ENCODE data around the gene FERMT1. TPM values are rescaled to one million over a fixed set of nuclear protein-coding genes. Genes with fewer than 3 reads are reported as not detected.

Gene FERMT1
- total RNA-seq, 2 donors from 2014 or later, result 0.16 TPM; not detected in 1

DNA sequence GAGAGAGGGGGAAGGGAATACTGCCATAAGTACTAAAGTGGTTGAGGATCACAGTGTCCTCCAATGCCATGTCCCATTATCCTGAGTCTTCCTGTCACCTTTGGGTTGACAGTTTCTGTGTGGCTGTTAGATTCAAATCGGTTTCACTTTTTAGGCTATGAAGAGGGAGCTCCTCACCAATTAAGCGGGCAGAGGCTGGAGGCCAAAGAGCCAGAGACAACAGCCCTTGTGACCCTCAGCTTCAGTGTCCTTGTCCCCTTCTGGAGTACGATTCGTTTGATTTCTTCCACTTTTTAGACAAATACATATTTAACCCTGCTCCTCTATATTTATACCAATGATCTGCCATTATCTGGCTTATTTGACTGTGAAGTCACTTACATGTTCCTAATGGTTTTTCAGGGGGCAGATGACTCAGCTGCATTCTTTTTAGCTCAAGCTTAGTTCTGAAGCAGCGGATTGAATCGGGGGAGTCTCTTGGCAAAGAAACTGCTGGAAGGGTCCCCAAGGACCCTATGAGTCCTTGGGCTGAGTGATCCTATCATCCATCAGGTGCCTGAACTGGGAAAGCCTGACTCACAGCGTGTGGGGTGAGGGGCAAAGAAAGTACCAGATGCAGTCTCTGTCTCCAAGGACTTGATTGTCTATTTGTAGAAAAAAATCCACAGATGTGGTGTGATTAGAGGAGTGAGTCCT, 18.2 kb downstream of the FERMT1 start:
- H3K4me3 Mint-ChIP-seq, result no peak overlapping the region
- peaks cover 21% of the 10 kb centered on the region for H3K27me3 Mint-ChIP-seq
- no peaks in the 10 kb centered on the region for H3K4me1 Mint-ChIP-seq
- ATAC-seq, result no peak
- no peaks in the 10 kb centered on the region for H3K36me3 Mint-ChIP-seq (ENCODE audit: low read depth)
- no peaks in the 10 kb centered on the region for H3K9me3 ChIP-seq (ENCODE audit: control insufficient read depth, low read length, poor library complexity, severe bottlenecking)
- no peak overlapping the region for H3K27ac Mint-ChIP-seq
- DNase-seq, result no peak

DNA sequence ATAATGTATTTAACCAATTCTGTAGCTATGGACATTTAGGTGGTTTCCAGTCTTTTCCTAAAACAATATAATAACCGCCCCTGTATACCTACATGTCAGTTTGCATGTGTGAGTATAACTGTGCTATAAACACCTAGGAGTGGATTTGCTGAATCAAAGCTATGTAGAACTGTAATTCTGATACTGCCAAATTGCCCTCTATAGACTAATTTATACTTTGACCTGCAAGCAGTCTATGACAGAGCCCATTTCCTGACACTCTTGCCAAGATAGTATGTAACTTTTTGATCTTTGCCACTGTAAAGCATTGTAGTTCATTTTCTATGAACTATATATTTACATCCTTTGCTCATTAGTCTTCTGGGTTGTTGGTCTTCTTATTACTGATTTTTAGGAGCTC, 19.5 kb downstream of the FERMT1 start:
- H3K4me3 Mint-ChIP-seq, result no peak overlapping the region
- no peak overlapping the region for H3K27ac Mint-ChIP-seq
- peaks cover 21% of the 10 kb centered on the region for H3K27me3 Mint-ChIP-seq
- no peak for ATAC-seq
- DNase-seq, result no peak
- H3K4me1 Mint-ChIP-seq, result no peaks in the 10 kb centered on the region
- H3K36me3 Mint-ChIP-seq (ENCODE audit: low read depth), result no peaks in the 10 kb centered on the region
- no peaks in the 10 kb centered on the region for H3K9me3 ChIP-seq (ENCODE audit: control insufficient read depth, low read length, poor library complexity, severe bottlenecking)

DNA sequence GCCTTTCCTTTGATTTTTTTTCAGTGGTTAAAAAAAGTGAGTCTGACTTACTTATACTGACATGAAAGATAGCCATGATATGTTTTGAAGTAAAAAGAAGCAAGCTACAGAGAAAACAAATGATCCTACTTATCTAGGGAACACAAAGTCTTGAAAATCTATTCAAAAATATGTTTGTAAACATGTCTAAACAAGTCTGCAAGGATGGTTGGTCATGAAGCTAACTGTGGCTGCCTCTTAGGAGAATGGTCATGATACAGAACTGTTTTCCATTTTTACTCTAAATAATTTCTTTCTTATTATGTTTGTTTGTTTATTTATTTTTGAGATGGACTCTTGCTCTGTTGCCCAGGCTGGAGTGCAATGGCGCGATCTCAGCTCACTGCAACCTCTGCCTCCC, 21.5 kb downstream of the FERMT1 start:
- DNase-seq (no peak), ATAC-seq (no peak)
- Mint-ChIP-seq H3K27ac (no peak overlapping the region), H3K4me1 (no peaks in the 10 kb centered on the region), H3K4me3 (no peak overlapping the region), H3K36me3 (ENCODE audit: low read depth) (no peaks in the 10 kb centered on the region), H3K27me3 (peaks cover 19% of the 10 kb centered on the region)
- H3K9me3 ChIP-seq (ENCODE audit: control insufficient read depth, low read length, poor library complexity, severe bottlenecking), result no peaks in the 10 kb centered on the region

DNA sequence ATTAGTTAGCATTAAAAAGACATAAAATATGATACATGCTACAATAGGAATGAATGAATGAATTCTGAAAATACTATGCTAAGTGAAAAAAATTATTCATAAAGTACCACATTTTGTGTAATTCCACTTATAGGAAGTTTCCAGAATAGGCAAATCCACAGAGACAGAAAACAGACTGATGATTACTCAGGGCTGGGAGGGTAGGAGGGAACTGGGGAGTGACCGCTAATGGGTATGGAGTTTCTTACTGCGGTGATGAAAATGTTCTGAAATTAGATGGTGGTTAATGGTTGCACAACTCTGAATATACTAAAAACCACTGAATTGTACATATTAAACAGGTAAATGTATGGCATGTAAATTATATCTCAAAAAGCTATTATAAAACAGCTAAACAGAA, 22.6 kb downstream of the FERMT1 start:
- Mint-ChIP-seq H3K27me3 (peaks cover 19% of the 10 kb centered on the region), H3K4me1 (no peaks in the 10 kb centered on the region), H3K4me3 (no peak overlapping the region), H3K27ac (no peak overlapping the region), H3K36me3 (ENCODE audit: low read depth) (no peaks in the 10 kb centered on the region)
- ATAC-seq (no peak), DNase-seq (no peak)
- H3K9me3 ChIP-seq (ENCODE audit: control insufficient read depth, low read length, poor library complexity, severe bottlenecking), result no peaks in the 10 kb centered on the region

DNA sequence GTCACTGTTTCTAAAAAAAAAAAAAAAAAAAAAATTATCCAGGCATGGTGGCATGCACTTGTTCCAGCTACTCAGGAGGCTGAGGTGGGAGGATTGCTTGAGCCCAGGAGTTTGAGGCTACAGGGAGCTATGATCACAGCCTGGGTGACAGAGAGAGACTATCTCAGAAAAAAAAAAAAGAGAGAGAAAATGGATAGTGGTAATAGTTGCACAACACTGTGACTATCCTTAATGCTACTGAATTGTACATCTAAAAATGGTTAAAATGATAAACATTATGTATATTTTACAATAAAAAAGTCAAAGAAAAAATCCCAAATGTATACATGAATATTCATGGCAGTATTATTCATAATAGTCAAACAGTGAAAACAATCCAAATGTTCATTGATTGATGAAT, 23.0 kb downstream of the FERMT1 start:
- DNase-seq (no peak), ATAC-seq (no peak)
- no peaks in the 10 kb centered on the region for H3K9me3 ChIP-seq (ENCODE audit: control insufficient read depth, low read length, poor library complexity, severe bottlenecking)
- Mint-ChIP-seq H3K4me3 (no peak overlapping the region), H3K27ac (no peak overlapping the region), H3K4me1 (no peaks in the 10 kb centered on the region), H3K36me3 (ENCODE audit: low read depth) (no peaks in the 10 kb centered on the region), H3K27me3 (peaks cover 18% of the 10 kb centered on the region)

DNA sequence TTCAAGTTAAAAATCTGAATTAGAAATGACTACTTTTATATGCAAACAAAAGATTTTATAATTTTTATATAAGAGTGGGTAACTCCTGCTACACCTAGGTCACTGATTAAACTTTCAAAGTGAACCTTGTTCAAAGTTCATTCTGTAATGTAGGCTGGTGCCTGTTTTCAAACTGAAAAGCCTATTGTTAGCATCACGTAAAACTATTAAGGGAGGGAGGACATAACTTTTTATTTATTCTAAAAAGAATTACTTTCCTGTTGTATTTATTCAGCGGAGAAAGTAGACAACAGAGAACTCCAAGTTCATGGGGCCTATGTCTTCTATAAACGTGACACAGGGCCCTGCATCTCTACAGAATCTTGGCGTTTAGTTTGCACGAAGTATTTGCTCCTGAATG, 27.4 kb downstream of the FERMT1 start:
- Mint-ChIP-seq H3K4me1 (no peaks in the 10 kb centered on the region), H3K27ac (no peak overlapping the region)

DNA sequence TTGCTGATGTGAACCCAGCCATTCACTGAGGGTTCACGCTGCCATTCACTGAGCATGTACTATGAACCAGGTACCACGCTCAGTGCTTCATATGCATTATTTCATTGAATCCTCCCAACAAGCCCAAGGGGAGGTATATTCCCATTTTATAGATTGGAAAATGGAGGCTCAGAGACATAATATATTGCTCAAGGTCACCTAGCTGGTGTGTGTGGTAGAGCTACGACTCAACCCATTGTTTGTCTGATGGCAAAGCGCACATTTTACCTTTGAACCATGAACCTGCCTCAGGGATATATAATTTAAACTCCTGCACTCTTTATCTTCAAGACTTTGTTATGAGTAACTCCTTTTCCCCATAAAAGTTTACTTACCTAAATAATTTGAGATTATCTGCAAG, 28.3 kb downstream of the FERMT1 start:
- DNase-seq, result no peak
- Mint-ChIP-seq H3K36me3 (ENCODE audit: low read depth) (no peaks in the 10 kb centered on the region), H3K4me1 (peaks cover 3% of the 10 kb centered on the region), H3K4me3 (no peak overlapping the region), H3K27me3 (peaks cover 38% of the 10 kb centered on the region), H3K27ac (no peak overlapping the region)
- no peak for ATAC-seq
- H3K9me3 ChIP-seq (ENCODE audit: control insufficient read depth, low read length, poor library complexity, severe bottlenecking), result no peaks in the 10 kb centered on the region

More for the DNA sequence above, 27.4 kb downstream of the FERMT1 start:
- H3K9me3 ChIP-seq (ENCODE audit: control insufficient read depth, low read length, poor library complexity, severe bottlenecking), result no peaks in the 10 kb centered on the region
- no peaks in the 10 kb centered on the region for H3K36me3 Mint-ChIP-seq (ENCODE audit: low read depth)
- no peak overlapping the region for H3K4me3 Mint-ChIP-seq
- no peak for DNase-seq
- peaks cover 30% of the 10 kb centered on the region for H3K27me3 Mint-ChIP-seq
- ATAC-seq, result no peak

DNA sequence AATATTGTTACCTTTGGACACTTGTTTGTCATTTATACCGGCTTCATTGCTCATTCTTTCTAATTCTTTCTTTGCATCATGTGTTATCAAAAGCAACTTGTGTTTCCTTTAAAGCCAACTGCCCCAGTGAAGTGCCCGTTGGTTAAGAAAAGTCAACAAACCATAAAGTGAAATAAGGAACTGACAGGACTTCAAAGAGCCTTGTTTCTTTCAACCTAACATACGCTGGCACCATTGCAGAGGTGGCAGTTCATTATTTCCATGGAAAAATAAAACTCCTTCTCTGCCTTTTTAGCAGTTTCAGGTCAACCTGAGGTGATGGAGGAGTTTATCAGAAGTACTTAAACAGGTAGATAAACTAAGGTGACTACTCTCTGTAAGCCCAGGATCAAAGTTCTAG, 28.8 kb downstream of the FERMT1 start:
- DNase-seq (no peak), ATAC-seq (no peak)
- Mint-ChIP-seq H3K4me1 (peaks cover 3% of the 10 kb centered on the region), H3K27me3 (peaks cover 43% of the 10 kb centered on the region), H3K36me3 (ENCODE audit: low read depth) (no peaks in the 10 kb centered on the region), H3K4me3 (no peak overlapping the region), H3K27ac (no peak overlapping the region)
- H3K9me3 ChIP-seq (ENCODE audit: control insufficient read depth, low read length, poor library complexity, severe bottlenecking), result no peaks in the 10 kb centered on the region

DNA sequence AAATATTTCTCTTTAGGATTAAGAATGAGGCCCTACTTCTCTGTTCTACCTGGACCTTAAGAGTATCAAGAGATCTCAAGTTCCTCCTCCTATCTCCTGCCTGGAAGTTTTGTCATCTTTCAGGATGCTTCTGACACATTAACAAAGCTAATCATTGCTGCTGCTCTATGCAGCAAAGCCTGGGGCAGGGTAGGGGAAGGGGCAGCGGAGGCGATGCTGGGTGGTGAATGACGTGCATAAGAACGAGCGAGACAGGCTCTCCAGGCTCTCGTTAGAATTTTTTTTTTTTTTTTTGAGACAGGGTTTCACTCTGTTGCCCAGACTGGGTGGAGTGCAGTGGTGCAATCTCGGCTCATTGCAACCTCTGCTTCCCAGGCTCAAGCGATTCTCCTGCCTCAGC, 31.2 kb downstream of the FERMT1 start:
- no peaks in the 10 kb centered on the region for H3K9me3 ChIP-seq (ENCODE audit: control insufficient read depth, low read length, poor library complexity, severe bottlenecking)
- H3K4me1 Mint-ChIP-seq, result peaks cover 3% of the 10 kb centered on the region
- H3K36me3 Mint-ChIP-seq (ENCODE audit: low read depth), result no peaks in the 10 kb centered on the region
- no peak overlapping the region for H3K4me3 Mint-ChIP-seq
- peaks cover 53% of the 10 kb centered on the region for H3K27me3 Mint-ChIP-seq
- no peak overlapping the region for H3K27ac Mint-ChIP-seq
- DNase-seq, result no peak
- ATAC-seq, result no peak

DNA sequence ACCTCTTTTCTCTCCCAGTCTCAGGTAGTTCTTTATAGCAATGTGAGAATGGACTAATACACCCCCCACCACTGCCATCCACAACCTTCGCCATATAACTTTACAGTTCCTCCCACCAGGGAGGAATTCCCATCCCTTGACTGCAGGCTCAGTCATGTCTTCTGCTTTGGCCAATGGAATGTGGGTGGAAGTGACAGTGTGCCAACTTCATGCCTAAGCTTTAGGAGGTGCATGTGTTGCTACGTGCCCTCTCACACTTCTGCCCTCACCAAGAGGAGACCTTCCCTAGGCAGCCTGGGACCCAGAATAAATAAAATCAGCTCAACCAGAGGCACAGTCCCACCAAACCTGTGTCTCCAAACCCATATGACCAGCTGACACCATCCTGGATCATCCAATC, 36.0 kb downstream of the FERMT1 start:
- ATAC-seq (no peak), DNase-seq (no peak)
- no peak overlapping the region for H3K27ac Mint-ChIP-seq
- peaks cover 39% of the 10 kb centered on the region for H3K27me3 Mint-ChIP-seq
- no peaks in the 10 kb centered on the region for H3K36me3 Mint-ChIP-seq (ENCODE audit: low read depth)
- no peaks in the 10 kb centered on the region for H3K9me3 ChIP-seq (ENCODE audit: control insufficient read depth, low read length, poor library complexity, severe bottlenecking)
- H3K4me3 Mint-ChIP-seq, result no peak overlapping the region
- H3K4me1 Mint-ChIP-seq, result peaks cover 3% of the 10 kb centered on the region

DNA sequence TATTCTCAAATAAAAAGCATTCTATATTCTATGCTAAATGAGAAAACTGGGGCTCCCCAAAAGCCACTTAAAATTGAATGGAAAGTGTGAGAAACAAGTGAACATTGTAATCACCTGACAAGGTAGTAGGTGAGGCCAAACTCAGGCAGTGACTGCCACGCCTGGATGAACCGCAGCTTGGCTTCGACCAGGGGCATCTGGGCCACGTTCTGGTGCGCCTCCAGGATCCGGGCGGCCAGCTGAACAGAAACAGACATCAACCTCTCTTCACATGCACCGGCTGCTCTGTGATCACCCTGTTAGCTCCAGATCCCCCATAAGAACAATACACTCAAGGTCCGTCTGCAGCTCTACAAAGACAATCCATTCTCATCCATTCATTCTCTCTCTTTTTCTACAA, 38.9 kb downstream of the FERMT1 start:
- H3K36me3 Mint-ChIP-seq (ENCODE audit: low read depth), result no peaks in the 10 kb centered on the region

DNA sequence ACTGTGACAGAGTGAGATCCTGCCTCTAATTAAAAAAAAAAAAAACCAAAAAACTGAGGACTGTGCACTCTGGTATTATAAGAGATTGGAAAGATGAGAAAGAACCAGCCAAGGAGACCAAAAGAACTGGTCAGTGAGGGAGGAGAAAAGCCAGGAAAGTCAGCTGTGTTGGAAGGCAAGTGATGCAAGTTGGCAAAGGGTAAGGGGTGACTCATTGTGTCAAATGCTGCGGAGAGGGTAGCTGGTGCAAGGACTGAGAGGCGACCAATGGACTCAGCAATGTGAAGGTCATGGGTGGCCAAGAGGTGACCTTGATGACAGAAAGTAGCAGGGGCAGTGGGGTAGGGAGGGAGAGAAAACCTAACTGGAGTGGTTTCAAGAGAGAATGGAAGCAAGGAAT, 41.6 kb downstream of the FERMT1 start:
- no peaks in the 10 kb centered on the region for H3K4me1 Mint-ChIP-seq
- peak overlapping the region; percentile 51 for H3K27ac Mint-ChIP-seq
- no peak for ATAC-seq
- H3K36me3 Mint-ChIP-seq (ENCODE audit: low read depth), result no peaks in the 10 kb centered on the region
- peaks cover 34% of the 10 kb centered on the region for H3K27me3 Mint-ChIP-seq
- DNase-seq, result no peak
- no peaks in the 10 kb centered on the region for H3K9me3 ChIP-seq (ENCODE audit: control insufficient read depth, low read length, poor library complexity, severe bottlenecking)
- no peak overlapping the region for H3K4me3 Mint-ChIP-seq

More for the DNA sequence above, 38.9 kb downstream of the FERMT1 start:
- Mint-ChIP-seq H3K4me1 (no peaks in the 10 kb centered on the region), H3K27ac (no peak overlapping the region), H3K27me3 (peaks cover 43% of the 10 kb centered on the region), H3K4me3 (no peak overlapping the region)
- no peak for ATAC-seq
- H3K9me3 ChIP-seq (ENCODE audit: control insufficient read depth, low read length, poor library complexity, severe bottlenecking), result no peaks in the 10 kb centered on the region
- DNase-seq, result no peak

DNA sequence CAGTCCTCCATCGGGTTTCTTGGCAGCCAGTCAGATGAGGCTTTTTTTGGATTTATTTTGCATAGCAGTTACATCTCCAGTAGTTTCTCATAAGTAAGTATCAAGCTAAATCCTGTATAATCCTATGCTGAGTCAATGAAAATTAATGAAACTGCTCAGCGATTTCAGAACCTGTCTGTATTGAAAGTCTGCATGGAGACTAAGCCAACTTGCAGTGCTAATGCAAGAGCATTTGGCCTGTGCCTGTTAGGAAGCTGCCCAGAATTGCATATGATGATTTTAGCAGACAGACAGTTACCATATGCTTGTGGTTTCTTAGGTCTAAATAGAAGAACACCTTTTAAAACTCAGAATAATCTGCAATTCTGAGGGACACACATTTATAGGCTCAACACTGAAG, 43.8 kb downstream of the FERMT1 start:
- peaks cover 2% of the 10 kb centered on the region for H3K36me3 Mint-ChIP-seq (ENCODE audit: low read depth)
- no peak overlapping the region for H3K27ac Mint-ChIP-seq
- ATAC-seq (no peak), DNase-seq (no peak)
- no peaks in the 10 kb centered on the region for H3K9me3 ChIP-seq (ENCODE audit: control insufficient read depth, low read length, poor library complexity, severe bottlenecking)
- no peak overlapping the region for H3K4me3 Mint-ChIP-seq
- peaks cover 39% of the 10 kb centered on the region for H3K27me3 Mint-ChIP-seq
- H3K4me1 Mint-ChIP-seq, result peaks cover 3% of the 10 kb centered on the region

DNA sequence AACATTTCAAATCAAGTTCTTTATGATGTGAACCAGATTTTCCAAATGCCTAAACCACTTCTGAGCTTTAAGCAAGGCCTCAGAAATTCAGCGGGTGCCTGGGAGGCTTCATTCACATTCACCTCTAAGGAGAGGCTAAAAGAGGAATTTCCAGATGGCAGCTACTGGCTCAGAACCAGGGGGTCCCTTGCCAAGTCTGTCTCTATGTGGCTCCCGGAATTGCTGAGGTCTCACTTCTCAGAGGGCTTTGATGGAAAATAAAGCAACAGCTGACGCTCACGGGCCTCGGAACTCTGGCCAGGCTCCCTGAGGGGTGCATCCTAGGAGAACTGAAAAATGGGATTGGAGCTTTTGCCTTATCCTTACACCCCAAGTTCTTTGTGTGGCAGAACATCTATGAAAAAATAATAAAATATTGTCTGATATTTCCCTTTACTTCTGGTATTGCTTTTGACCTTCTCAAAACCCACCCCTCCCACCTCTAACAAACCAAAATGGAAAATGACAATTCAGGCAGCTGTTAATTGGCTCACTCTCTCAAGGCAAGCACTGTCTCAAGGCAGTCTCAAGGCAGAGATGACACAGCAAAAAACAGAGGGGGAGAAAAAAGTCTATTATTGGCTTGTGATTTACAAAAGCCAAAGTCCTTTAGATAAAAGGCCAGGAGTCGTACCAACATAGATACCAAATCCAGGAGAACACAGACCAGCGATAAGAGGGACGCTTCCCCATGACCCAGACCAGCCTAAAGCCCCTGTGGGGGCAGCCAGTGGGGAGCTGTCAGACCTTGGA, 47.2 kb downstream of the FERMT1 start:
- ATAC-seq (no peak), DNase-seq (no peak)
- peaks cover 3% of the 10 kb centered on the region for H3K36me3 Mint-ChIP-seq (ENCODE audit: low read depth)
- no peak overlapping the region for H3K27ac Mint-ChIP-seq
- peaks cover 19% of the 10 kb centered on the region for H3K27me3 Mint-ChIP-seq
- peaks cover 4% of the 10 kb centered on the region for H3K4me1 Mint-ChIP-seq
- H3K4me3 Mint-ChIP-seq, result no peak overlapping the region
- H3K9me3 ChIP-seq (ENCODE audit: control insufficient read depth, low read length, poor library complexity, severe bottlenecking), result no peaks in the 10 kb centered on the region
